ENCODE measurements around the gene PSME2.

PSME2 gene

GRCh38 chr14:24094841-24095270, 51.6 kb downstream of the PSME2 start:
- TF ChIP-seq CTCF (IDR thresholded peaks at IDR 0.05; ENCODE audit: extremely low read depth, insufficient read depth, missing control alignments): no peak
- in situ Hi-C loops (cut with MboI; ENCODE audit: low pct_unique_long_range_greater_than_20kb, low sequenced_read_pairs, unreplicated experiment): loop anchor here (25.0 kb wide), 1 partner anchor 108 kb away; the partner anchor contains the start of gene DHRS4L2
- no peak for DNase-seq (ENCODE audit: low spot score)

DNA sequence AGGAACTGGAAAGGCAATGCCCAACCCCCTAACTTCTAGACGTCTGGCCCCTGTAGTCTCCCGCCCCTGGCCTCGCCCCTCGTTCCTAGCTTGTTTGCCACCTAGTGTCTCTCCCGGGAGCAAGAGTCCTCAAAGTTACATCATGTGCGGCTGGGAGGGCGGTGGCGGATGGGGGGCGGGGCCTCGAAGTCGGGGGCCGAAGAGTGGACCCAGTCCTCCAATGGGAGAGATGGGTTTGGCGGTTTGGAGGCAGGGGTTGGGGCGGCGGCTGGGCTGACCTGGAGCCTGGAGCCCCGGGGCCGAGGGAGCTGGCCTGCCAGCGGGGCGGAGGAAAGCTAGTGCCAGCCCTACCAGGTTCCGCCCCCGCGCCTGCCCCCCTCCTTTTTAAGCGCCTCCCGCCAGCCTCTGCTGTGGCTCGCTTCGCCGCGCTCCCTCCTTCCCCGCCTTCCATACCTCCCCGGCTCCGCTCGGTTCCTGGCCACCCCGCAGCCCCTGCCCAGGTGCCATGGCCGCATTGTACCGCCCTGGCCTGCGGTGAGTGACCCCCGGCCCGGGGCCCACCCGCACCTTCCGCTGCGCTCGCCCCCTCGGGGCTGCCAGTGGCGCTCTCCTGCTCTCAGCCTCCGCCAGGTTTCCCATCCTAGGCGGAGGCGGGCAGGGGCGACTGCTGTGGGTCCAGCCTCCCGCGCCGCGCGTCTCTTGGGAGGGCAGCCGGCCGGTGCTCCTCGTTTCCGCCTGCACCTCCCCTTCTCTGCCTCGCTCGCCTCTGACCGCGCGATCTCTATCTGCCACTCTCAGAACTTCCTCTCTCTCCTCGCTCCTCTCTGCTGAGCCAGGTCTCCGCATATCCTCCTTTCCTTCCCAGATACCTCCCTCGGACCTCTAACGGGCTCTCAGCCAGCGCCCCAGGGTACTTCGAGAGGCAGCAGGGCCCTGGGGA, 52.2 kb downstream of the PSME2 start, which contains the start of gene PCK2:
TSS of gene PCK2 (plus strand) at position 411 of the 940 bp plus-strand sequence. CDS start at position 506, 95 bp downstream.
- in situ Hi-C loops (cut with MboI; ENCODE audit: low pct_unique_long_range_greater_than_20kb, low sequenced_read_pairs, unreplicated experiment): loop anchor here (25.0 kb wide), 1 partner anchor 107 kb away; the partner anchor contains the start of gene DHRS4L2

More for the DNA sequence above, 52.2 kb downstream of the PSME2 start, which contains the start of gene PCK2:
- DNase-seq (ENCODE audit: low spot score): peak; percentile 92
- no peak for TF ChIP-seq CTCF (IDR thresholded peaks at IDR 0.05; ENCODE audit: extremely low read depth, insufficient read depth, missing control alignments)

All from GM13977 (cell line).